GM12892 (cell line): ENCODE measurements around the gene AP4B1.

Source experiments
- DNase-seq: peaks from one replicate; pipeline ENCODE4 v3.0.0; 2011; ENCODE audit not compliant: insufficient read length
- FAIRE-seq: peaks from 2 replicates; lab custom pipeline; 2011; peaks lifted over from hg19 to GRCh38; lab: Jason Lieb, UNC
- POLR2A ChIP-seq: IDR thresholded peaks from 2 replicates; pipeline ENCODE4 v1.6.1; 2011; ENCODE audit warnings: low read depth, low read length, control low read depth
- POLR2AphosphoS5 ChIP-seq: IDR thresholded peaks from 2 replicates; pipeline ENCODE4 v1.6.1; 2011; ENCODE audit warnings: low read depth, low read length, control low read depth
- TAF1 ChIP-seq: IDR thresholded peaks from 2 replicates; pipeline ENCODE4 v1.6.1; 2011; ENCODE audit warnings: low read depth, mild to moderate bottlenecking, control low read depth, low read length, borderline replicate concordance

Gene AP4B1

GRCh38 chr1:113940365-113941244 lies 36.0 kb upstream of the AP4B1 start:
- TF ChIP-seq TAF1 (no peak), POLR2A (no peak), POLR2AphosphoS5 (no peak)
- FAIRE-seq (no peak), DNase-seq (no peak)

- TF ChIP-seq TAF1 (no peak), POLR2A (no peak), POLR2AphosphoS5 (no peak)
- FAIRE-seq (no peak), DNase-seq (no peak)
Measured at GRCh38 chr1:113938192-113938591, 33.6 kb upstream of the AP4B1 start.

GRCh38 chr1:113937146-113937545 lies 32.5 kb upstream of the AP4B1 start:
- TF ChIP-seq TAF1: no peak
- no peak for TF ChIP-seq POLR2AphosphoS5
- TF ChIP-seq POLR2A: no peak
- DNase-seq (no peak), FAIRE-seq (no peak)

- no peak for DNase-seq
- FAIRE-seq: no peak
- TF ChIP-seq POLR2AphosphoS5: no peak
- TF ChIP-seq TAF1: no peak
- TF ChIP-seq POLR2A: no peak
Measured at GRCh38 chr1:113935970-113936369, 31.4 kb upstream of the AP4B1 start.

GRCh38 chr1:113935176-113935575 lies 30.6 kb upstream of the AP4B1 start:
- no peak for TF ChIP-seq POLR2AphosphoS5
- no peak for TF ChIP-seq TAF1
- TF ChIP-seq POLR2A: no peak
- FAIRE-seq (no peak), DNase-seq (no peak)

- no peak for TF ChIP-seq POLR2AphosphoS5
- TF ChIP-seq POLR2A: no peak
- no peak for TF ChIP-seq TAF1
- FAIRE-seq (no peak), DNase-seq (no peak)
Measured at GRCh38 chr1:113934511-113935055, 30.0 kb upstream of the AP4B1 start.

GRCh38 chr1:113934006-113934405 lies 29.4 kb upstream of the AP4B1 start:
- TF ChIP-seq POLR2A: no peak
- no peak for TF ChIP-seq POLR2AphosphoS5
- TF ChIP-seq TAF1: no peak
- no peak for FAIRE-seq

GRCh38 chr1:113931451-113931851 lies 26.9 kb upstream of the AP4B1 start:
- no peak for FAIRE-seq
- TF ChIP-seq TAF1 (no peak), POLR2A (no peak), POLR2AphosphoS5 (no peak)
- no peak for DNase-seq

More at GRCh38 chr1:113934006-113934405, 29.4 kb upstream of the AP4B1 start:
- no peak for DNase-seq

- DNase-seq: peak; percentile 21
- TF ChIP-seq TAF1 (no peak), POLR2A (no peak), POLR2AphosphoS5 (no peak)
- FAIRE-seq: peak; percentile 76
Measured at GRCh38 chr1:113930499-113931161, 26.0 kb upstream of the AP4B1 start.

- DNase-seq (peak; percentile 48), FAIRE-seq (no peak)
- no peak for TF ChIP-seq POLR2A
- TF ChIP-seq TAF1: peak; percentile 11; the same call in 1 of the 2 replicates
Measured at GRCh38 chr1:113929750-113930498, 25.3 kb upstream of the AP4B1 start.

GRCh38 chr1:113928941-113929749 lies 24.5 kb upstream of the AP4B1 start, which contains the start of gene HIPK1:
TSS of gene HIPK1 (plus strand) at chr1:113929324.
- peak; percentile 80 for TF ChIP-seq POLR2AphosphoS5
- peak; percentile 59; the same call in 1 of the 2 replicates for TF ChIP-seq TAF1
- peak; percentile 79 for TF ChIP-seq POLR2A
- FAIRE-seq: peak; percentile 88
- peak; percentile 68 for DNase-seq
